Common myeloid progenitor, CD34-positive (primary cell): Measurements from ENCODE around the gene SLCO3A1.
"Not testable (repeated sequence)": the region's sequence is repeated elsewhere in the genome, so short reads cannot be mapped to it uniquely, and the experiment has no call there.

Source experiments
- CTCF ChIA-PET: fragments of 350-600 bp; sonication (Branson Sonifier 250); formaldehyde crosslinking; loops from one replicate; lab custom pipeline; 2021; ENCODE audit warnings: antibody characterized with exemption; lab: Charles Lee
- POLR2A ChIA-PET: fragments of 350-600 bp; sonication (Branson Sonifier 250); formaldehyde crosslinking; loops from one replicate; lab custom pipeline; 2021; ENCODE audit warnings: antibody characterized with exemption; lab: Charles Lee
- DNase-seq, 3 donors: peaks; one replicate each; pipeline versions ENCODE4 v3.0.0 to v3.0.0-alpha.2; 2013
- H3K27ac ChIP-seq, 2 experiments: 1 replicate in 1 of 2; 2 replicates in 1 of 2; pipeline ENCODE4 v1.7.0; 2013; ENCODE audit warnings: inconsistent platforms in 2 of 2, low read length in 2 of 2, mild to moderate bottlenecking in 2 of 2, low read depth in 1 of 2, moderate library complexity in 1 of 2; ENCODE audit not compliant: severe bottlenecking in 2 of 2, insufficient read depth in 1 of 2, poor library complexity in 1 of 2
- H3K27me3 ChIP-seq, 5 experiments: replicated peaks in 2 of 5; 1 replicate in 3 of 5; 2 replicates in 2 of 5; pipeline versions ENCODE4 v1.6.1 to v1.7.0; 2013; ENCODE audit warnings: low read length in 4 of 5, mild to moderate bottlenecking in 2 of 5, moderate library complexity in 2 of 5, inconsistent platforms in 1 of 5; ENCODE audit not compliant: insufficient read depth in 5 of 5, control insufficient read depth in 4 of 5
- H3K36me3 ChIP-seq, 4 experiments: 1 replicate in 2 of 4; 2 replicates in 2 of 4; pipeline versions ENCODE4 v1.6.1 to v1.7.0; 2013; ENCODE audit warnings: low read length in 3 of 4, control low read depth in 1 of 4, mild to moderate bottlenecking in 1 of 4; ENCODE audit not compliant: control insufficient read depth in 4 of 4, insufficient read depth in 4 of 4
- H3K4me1 ChIP-seq, 4 experiments: 1 replicate in 3 of 4; 2 replicates in 1 of 4; pipeline versions ENCODE4 v1.6.1 to v1.7.1; 2013; ENCODE audit warnings: low read length in 3 of 4, mild to moderate bottlenecking in 3 of 4, control low read depth in 1 of 4, inconsistent platforms in 1 of 4, moderate library complexity in 1 of 4; ENCODE audit not compliant: control insufficient read depth in 4 of 4, insufficient read depth in 4 of 4; ENCODE audit errors: control extremely low read depth in 1 of 4
- H3K4me3 ChIP-seq, 7 experiments: 1 replicate in 4 of 7; 2 replicates in 3 of 7; pipeline versions ENCODE4 v1.5.1 to v1.7.0; 2013; ENCODE audit warnings: mild to moderate bottlenecking in 7 of 7, low read length in 6 of 7, moderate library complexity in 6 of 7, inconsistent platforms in 2 of 7, low read depth in 2 of 7, control low read depth in 1 of 7; ENCODE audit not compliant: insufficient read depth in 4 of 7, control insufficient read depth in 1 of 7; ENCODE audit errors: extremely low read depth in 1 of 7
- H3K9me3 ChIP-seq, 5 experiments: 1 replicate in 4 of 5; 2 replicates in 1 of 5; pipeline versions ENCODE4 v1.6.1 to v1.7.1; 2013; ENCODE audit warnings: low read length in 4 of 5, mild to moderate bottlenecking in 2 of 5, inconsistent platforms in 1 of 5, low read depth in 1 of 5, moderate library complexity in 1 of 5; ENCODE audit not compliant: control insufficient read depth in 4 of 5, insufficient read depth in 2 of 5; ENCODE audit errors: control extremely low read depth in 1 of 5
- WGBS: methylation state at CpG from one replicate; pipeline ENCODE4 v1.1.5; 2013; ENCODE audit not compliant: insufficient coverage; 5-methylcytosine and 5-hydroxymethylcytosine counted together

The SLCO3A1 gene

DNA sequence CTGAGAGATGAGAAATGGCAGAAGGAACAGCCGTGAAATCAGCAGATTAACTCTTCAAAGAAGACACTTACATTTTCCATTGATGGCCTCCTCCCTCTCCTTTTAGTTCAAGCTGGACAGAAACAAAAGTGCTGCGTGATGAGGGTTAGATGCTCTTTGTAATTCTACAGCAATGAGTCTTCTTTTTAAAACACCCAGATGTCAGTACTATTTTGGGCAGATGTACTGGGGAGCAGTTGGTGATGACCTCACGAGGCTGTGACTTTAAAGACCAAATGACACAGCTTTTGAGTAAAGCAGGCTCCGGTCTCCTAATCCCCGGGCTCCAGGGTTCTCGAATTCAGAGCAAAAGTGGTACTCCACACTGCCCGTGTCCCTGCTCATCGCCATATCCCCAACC is 198.2 kb downstream of the SLCO3A1 start:
- ChIA-PET CTCF (interaction anchor here (1.0 to 2.1 kb wide), 2 partner anchors 26 to 159 kb away, joined by 3 to 4 read pairs; no protein-coding TSS in a partner anchor), POLR2A (no interaction called here)
- DNase-seq: no peak
- no peak overlapping the region for H3K27ac ChIP-seq
- 95% methylated on average over 8 of the region's 8 CpGs for WGBS
- no peaks in the 10 kb centered on the region for H3K9me3 ChIP-seq
- peaks cover 0 to 11% (median 5%) of the 10 kb centered on the region in 4 experiments for H3K4me1 ChIP-seq
- H3K4me3 ChIP-seq: no peak overlapping the region
- no peaks in the 10 kb centered on the region for H3K36me3 ChIP-seq
- no peaks in the 10 kb centered on the region for H3K27me3 ChIP-seq

DNA sequence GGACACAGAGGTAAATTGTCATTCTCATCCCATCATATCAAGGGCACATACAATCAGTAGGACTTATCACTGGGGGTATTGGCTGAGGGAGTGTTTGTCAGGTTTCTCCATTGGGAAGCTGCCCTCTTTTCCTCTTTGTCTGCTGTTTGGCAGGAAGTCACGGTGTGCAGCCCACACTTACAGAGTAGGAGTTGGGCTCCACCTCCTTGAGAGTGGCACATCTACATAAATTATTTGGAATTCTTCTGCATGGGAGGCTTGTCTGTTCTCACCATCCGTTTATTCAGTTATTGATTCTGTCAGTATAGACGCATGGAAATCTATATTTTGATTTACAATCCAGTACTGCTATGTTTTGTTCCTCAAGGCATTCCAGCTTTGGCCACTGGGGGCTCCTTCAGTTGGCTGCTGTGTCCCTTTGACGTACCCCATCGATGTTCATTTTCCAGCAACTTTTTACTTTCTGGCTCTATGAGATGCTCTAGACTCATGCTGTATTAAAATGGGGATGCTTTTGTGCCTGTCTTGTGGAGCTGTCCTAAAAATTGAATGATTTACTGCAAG is 200.3 kb downstream of the SLCO3A1 start:
- ChIA-PET CTCF (interaction anchor here (0.6 to 1.4 kb wide), 3 partner anchors 9 to 12 kb away, joined by 3 to 4 read pairs (median 4); no protein-coding TSS in a partner anchor), POLR2A (no interaction called here)
- WGBS: 93% methylated on average over 3 of the region's 5 CpGs
- no peaks in the 10 kb centered on the region for H3K9me3 ChIP-seq
- DNase-seq: no peak
- no peaks in the 10 kb centered on the region for H3K36me3 ChIP-seq
- H3K27ac ChIP-seq: no peak overlapping the region
- H3K4me1 ChIP-seq: peaks cover 0 to 11% (median 5%) of the 10 kb centered on the region in 4 experiments
- no peaks in the 10 kb centered on the region for H3K27me3 ChIP-seq
- H3K4me3 ChIP-seq: no peak overlapping the region

DNA sequence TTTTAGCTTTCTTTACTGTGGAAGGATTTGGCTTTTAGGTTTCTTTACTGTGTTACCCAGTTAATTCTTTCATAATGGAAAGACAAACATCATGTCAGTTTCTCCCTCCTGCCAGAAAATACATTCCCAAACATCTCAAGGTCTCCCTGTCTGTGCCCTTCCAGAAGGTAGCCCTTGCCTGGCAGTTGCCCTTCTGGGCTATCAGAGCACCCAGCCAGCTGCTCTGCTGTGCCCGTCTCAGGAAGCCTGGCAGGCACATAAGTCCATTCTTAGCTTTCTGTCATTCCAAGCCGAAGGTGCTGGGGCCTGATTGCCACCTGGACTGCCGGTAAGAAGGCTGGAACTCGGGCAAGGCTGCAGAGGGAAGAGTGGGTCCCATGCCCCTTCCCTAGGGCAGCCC is 203.4 kb downstream of the SLCO3A1 start:
- WGBS: 79% methylated on average over 3 of the region's 4 CpGs
- H3K27ac ChIP-seq: no peak overlapping the region
- CTCF ChIA-PET: interaction anchor here (0.6 kb wide), 2 partner anchors 13 to 21 kb away, joined by 3 read pairs; no protein-coding TSS in a partner anchor
- H3K27me3 ChIP-seq: no peaks in the 10 kb centered on the region
- H3K36me3 ChIP-seq: no peaks in the 10 kb centered on the region
- no peaks in the 10 kb centered on the region for H3K9me3 ChIP-seq
- DNase-seq: no peak
- no peaks in the 10 kb centered on the region for H3K4me1 ChIP-seq
- POLR2A ChIA-PET: no interaction called here
- no peak overlapping the region for H3K4me3 ChIP-seq

- WGBS: 98% methylated on average over 14 of the region's 15 CpGs
- no peak overlapping the region for H3K27ac ChIP-seq
- no peaks in the 10 kb centered on the region for H3K9me3 ChIP-seq
- H3K36me3 ChIP-seq: no peaks in the 10 kb centered on the region
- CTCF ChIA-PET: no interaction called here
- no peaks in the 10 kb centered on the region for H3K4me1 ChIP-seq
- no peak overlapping the region for H3K4me3 ChIP-seq
- POLR2A ChIA-PET: no interaction called here
- H3K27me3 ChIP-seq: no peaks in the 10 kb centered on the region
- no peak for DNase-seq
Observed at GRCh38 chr15:92059036-92059970, 205.8 kb downstream of the SLCO3A1 start.

- DNase-seq, H3K9me3 ChIP-seq, H3K4me3 ChIP-seq, CTCF ChIA-PET, H3K36me3 ChIP-seq, H3K4me1 ChIP-seq, POLR2A ChIA-PET, H3K27me3 ChIP-seq, H3K27ac ChIP-seq: not testable (repeated sequence)
- 100% methylated on average over 1 of the region's 3 CpGs for WGBS
Observed at GRCh38 chr15:92059971-92060311, 206.4 kb downstream of the SLCO3A1 start.

DNA sequence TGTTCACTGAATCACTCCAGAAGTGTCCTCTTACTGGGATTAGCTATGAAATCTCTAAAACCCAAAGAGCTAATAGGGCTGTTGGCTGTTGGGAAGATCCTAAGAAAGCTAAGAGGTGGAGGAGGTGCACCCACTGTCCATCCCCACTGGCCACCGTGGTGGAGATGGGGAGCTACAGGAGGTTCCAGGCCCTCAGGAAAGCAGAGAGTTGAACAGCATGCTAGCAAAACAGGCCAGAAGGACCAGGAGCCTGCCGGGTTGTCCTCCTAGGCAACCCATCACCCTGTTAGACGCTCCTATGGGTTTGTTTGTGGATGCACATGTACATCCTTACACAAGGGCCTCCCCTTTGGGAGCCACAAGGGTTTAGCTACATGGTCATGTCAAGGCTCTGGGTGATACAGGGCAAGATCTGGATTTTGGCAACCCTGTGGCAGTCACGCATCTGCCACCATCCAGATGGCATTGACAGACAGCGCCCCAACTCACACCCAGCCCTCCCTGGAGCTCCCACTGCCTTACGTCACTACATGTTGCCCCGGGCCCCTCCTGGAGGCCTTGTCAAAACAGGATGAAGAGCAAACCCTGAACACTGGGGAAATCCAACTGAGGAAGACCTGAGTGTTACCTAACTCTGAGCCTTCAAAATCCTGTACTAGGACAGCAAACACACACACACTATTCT is 208.1 kb downstream of the SLCO3A1 start:
- ChIA-PET CTCF (interaction anchor here (0.7 to 3.0 kb wide), 4 partner anchors 12 to 24 kb away, joined by 3 to 22 read pairs (median 4); no protein-coding TSS in a partner anchor), POLR2A (no interaction called here)
- no peaks in the 10 kb centered on the region for H3K36me3 ChIP-seq
- H3K27ac ChIP-seq: no peak overlapping the region
- H3K27me3 ChIP-seq: no peaks in the 10 kb centered on the region
- DNase-seq: no peak
- no peaks in the 10 kb centered on the region for H3K9me3 ChIP-seq
- H3K4me3 ChIP-seq: no peak overlapping the region
- no peaks in the 10 kb centered on the region for H3K4me1 ChIP-seq
- 100% methylated on average over 5 of the region's 7 CpGs for WGBS
